ENCODE measurements around the gene FUT8.
"Not testable (repeated sequence)": the region's sequence is repeated elsewhere in the genome, so short reads cannot be mapped to it uniquely, and the experiment has no call there.

FUT8 gene

GRCh38 chr14:65716813-65717212, 304.3 kb downstream of the FUT8 start:
- DNase-seq (ENCODE audit: low read depth), result not testable (repeated sequence)

GRCh38 chr14:65717384-65717915, 304.9 kb downstream of the FUT8 start:
- DNase-seq (ENCODE audit: low read depth), result not testable (repeated sequence)

GRCh38 chr14:65718629-65719028, 306.1 kb downstream of the FUT8 start:
- DNase-seq (ENCODE audit: low read depth), result no peak

GRCh38 chr14:65720171-65720570, 307.6 kb downstream of the FUT8 start:
- DNase-seq (ENCODE audit: low read depth), result no peak

GRCh38 chr14:65720743-65721142, 308.2 kb downstream of the FUT8 start:
- no peak for DNase-seq (ENCODE audit: low read depth)

GRCh38 chr14:65723348-65723747, 310.8 kb downstream of the FUT8 start:
- DNase-seq (ENCODE audit: low read depth), result no peak

GRCh38 chr14:65728604-65729003, 316.1 kb downstream of the FUT8 start:
- DNase-seq (ENCODE audit: low read depth), result no peak

GRCh38 chr14:65729566-65729965, 317.0 kb downstream of the FUT8 start:
- DNase-seq (ENCODE audit: low read depth), result no peak

- no peak for DNase-seq (ENCODE audit: low read depth)
Observed at GRCh38 chr14:65731933-65732506, 319.5 kb downstream of the FUT8 start.

- DNase-seq (ENCODE audit: low read depth), result no peak
Observed at GRCh38 chr14:65738339-65738738, 325.8 kb downstream of the FUT8 start.

- DNase-seq (ENCODE audit: low read depth), result no peak
Observed at GRCh38 chr14:65745396-65746190, 333.1 kb downstream of the FUT8 start.

- DNase-seq (ENCODE audit: low read depth), result no peak
Observed at GRCh38 chr14:65748796-65749195, 336.3 kb downstream of the FUT8 start.

GRCh38 chr14:65749287-65749686, 336.8 kb downstream of the FUT8 start:
- DNase-seq (ENCODE audit: low read depth), result no peak

GRCh38 chr14:65750906-65751305, 338.4 kb downstream of the FUT8 start:
- no peak for DNase-seq (ENCODE audit: low read depth)

GRCh38 chr14:65751510-65751909, 339.0 kb downstream of the FUT8 start:
- DNase-seq (ENCODE audit: low read depth), result no peak

GRCh38 chr14:65753061-65753460, 340.5 kb downstream of the FUT8 start:
- DNase-seq (ENCODE audit: low read depth), result no peak

GRCh38 chr14:65755331-65755730, 342.8 kb downstream of the FUT8 start:
- no peak for DNase-seq (ENCODE audit: low read depth)

- no peak for DNase-seq (ENCODE audit: low read depth)
Observed at GRCh38 chr14:65756880-65757279, 344.4 kb downstream of the FUT8 start.

GRCh38 chr14:65769151-65769550, 356.6 kb downstream of the FUT8 start:
- DNase-seq (ENCODE audit: low read depth), result no peak

GRCh38 chr14:65770681-65771080, 358.2 kb downstream of the FUT8 start:
- no peak for DNase-seq (ENCODE audit: low read depth)

- no peak for DNase-seq (ENCODE audit: low read depth)
Observed at GRCh38 chr14:65771271-65771670, 358.7 kb downstream of the FUT8 start.

GRCh38 chr14:65772466-65772865, 359.9 kb downstream of the FUT8 start:
- DNase-seq (ENCODE audit: low read depth), result no peak

- DNase-seq (ENCODE audit: low read depth), result no peak
Observed at GRCh38 chr14:65772921-65773574, 360.5 kb downstream of the FUT8 start.

Data from stimulated activated CD8-positive, alpha-beta memory T cell treated with anti-CD3 and anti-CD28 coated beads, Interleukin-7, amount 100 ng/mL, for 24 hours (primary cell).